HG03457 (cell line): Measurements from ENCODE around the gene CLSTN1.
"Not testable (repeated sequence)": the region's sequence is repeated elsewhere in the genome, so short reads cannot be mapped to it uniquely, and the experiment has no call there.

ENCODE experiments used
- ATAC-seq: cut with Tn5 transposase; IDR thresholded peaks from one replicate; pipeline ENCODE4 v1.9.1; 2021; ENCODE audit warnings: moderate number of reproducible peaks; ENCODE audit not compliant: unreplicated experiment

Gene CLSTN1

GRCh38 chr1:9798236-9799130 lies 25.3 kb downstream of the CLSTN1 start:
- ATAC-seq: no peak

- no peak for ATAC-seq
Measured at GRCh38 chr1:9797049-9797448, 26.7 kb downstream of the CLSTN1 start.

- no peak for ATAC-seq
Measured at GRCh38 chr1:9794081-9794480, 29.7 kb downstream of the CLSTN1 start.

- no peak for ATAC-seq
Measured at GRCh38 chr1:9793291-9793690, 30.5 kb downstream of the CLSTN1 start.

GRCh38 chr1:9792156-9793042 lies 31.4 kb downstream of the CLSTN1 start:
- no peak for ATAC-seq

- ATAC-seq: not testable (repeated sequence)
Measured at GRCh38 chr1:9789700-9790099, 34.1 kb downstream of the CLSTN1 start.

- ATAC-seq: no peak
Measured at GRCh38 chr1:9787702-9788101, 36.1 kb downstream of the CLSTN1 start.

GRCh38 chr1:9785406-9785805 lies 38.4 kb downstream of the CLSTN1 start:
- no peak for ATAC-seq

- no peak for ATAC-seq
Measured at GRCh38 chr1:9784508-9785133, 39.1 kb downstream of the CLSTN1 start.

GRCh38 chr1:9782897-9783296 lies 40.9 kb downstream of the CLSTN1 start:
- ATAC-seq: no peak

- no peak for ATAC-seq
Measured at GRCh38 chr1:9782116-9782751, 41.5 kb downstream of the CLSTN1 start.

GRCh38 chr1:9780554-9781110 lies 43.1 kb downstream of the CLSTN1 start:
- no peak for ATAC-seq

- ATAC-seq: no peak
Measured at GRCh38 chr1:9778905-9779304, 44.9 kb downstream of the CLSTN1 start.

- no peak for ATAC-seq
Measured at GRCh38 chr1:9776685-9777084, 47.1 kb downstream of the CLSTN1 start.

- no peak for ATAC-seq
Measured at GRCh38 chr1:9774712-9775679, 48.8 kb downstream of the CLSTN1 start.

GRCh38 chr1:9770298-9770697 lies 53.5 kb downstream of the CLSTN1 start:
- no peak for ATAC-seq

GRCh38 chr1:9768983-9769382 lies 54.8 kb downstream of the CLSTN1 start:
- no peak for ATAC-seq

GRCh38 chr1:9767964-9768668 lies 55.6 kb downstream of the CLSTN1 start:
- ATAC-seq: no peak
